Endothelial cell of umbilical vein (primary cell): Measurements from ENCODE around the gene PSMA3. TPM values are rescaled to one million over a fixed set of nuclear protein-coding genes. Genes with fewer than 3 reads are reported as not detected.
A peak's percentile ranks its signal among the peaks of the same experiment; 100 is the strongest.

Source experiments
- BruUV-seq: library from RNA; stranded (reverse); fragments of 400-500 nt; replicated peaks from 2 replicates; lab custom pipeline; 2021; lab: Mats Ljungman, UMichigan
- CTCF ChIA-PET: fragments of 300-600, 350-600 bp; sonication (Branson Sonifier 250); formaldehyde crosslinking; loops from one replicate; lab custom pipeline; 2021; ENCODE audit warnings: antibody characterized with exemption, inconsistent platforms; lab: Charles Lee
- POLR2A ChIA-PET: fragments of 300-600, 350-600 bp; sonication (Branson Sonifier 250); formaldehyde crosslinking; loops from one replicate; lab custom pipeline; 2021; ENCODE audit warnings: antibody characterized with exemption, inconsistent platforms; lab: Charles Lee
- DNase-seq: peaks from one replicate; pipeline ENCODE4 v3.0.0-alpha.2; 2011; ENCODE audit warnings: low read depth, low spot score
- FAIRE-seq: peaks from 2 replicates; lab custom pipeline; 2011; peaks lifted over from hg19 to GRCh38; lab: Jason Lieb, UNC
- H2AFZ ChIP-seq: 2 replicates; pipeline ENCODE4 v1.6.0; 2012; ENCODE audit warnings: low read depth, low read length, control low read depth, inconsistent platforms
- H3K27ac ChIP-seq: 2 replicates; pipeline ENCODE4 v1.5.1; 2011; ENCODE audit warnings: low read depth, mild to moderate bottlenecking, control low read depth, low read length, moderate library complexity; ENCODE audit not compliant: insufficient read depth
- H3K27me3 ChIP-seq, 2 experiments: 2 replicates each; pipeline versions ENCODE4 v1.6.0 to v1.6.1; 2011; ENCODE audit warnings: low read length in 2 of 2, mixed read lengths in 1 of 2; ENCODE audit not compliant: control insufficient read depth in 2 of 2, insufficient read depth in 2 of 2
- H3K36me3 ChIP-seq, 2 experiments: 2 replicates in 1 of 2; 3 replicates in 1 of 2; pipeline ENCODE4 v1.5.1; 2011; ENCODE audit warnings: low read length in 2 of 2, mild to moderate bottlenecking in 1 of 2, moderate library complexity in 1 of 2; ENCODE audit not compliant: control insufficient read depth in 2 of 2, insufficient read depth in 2 of 2; ENCODE audit errors: extremely low read depth in 1 of 2
- H3K4me1 ChIP-seq: 3 replicates; pipeline ENCODE4 v1.5.1; 2011; ENCODE audit warnings: mild to moderate bottlenecking, low read length; ENCODE audit not compliant: control insufficient read depth, insufficient read depth; ENCODE audit errors: extremely low read depth
- H3K4me2 ChIP-seq: 2 replicates; pipeline ENCODE4 v1.6.1; 2011; ENCODE audit warnings: low read length, control low read depth, mixed read lengths; ENCODE audit not compliant: insufficient read depth
- H3K4me3 ChIP-seq, 3 experiments: fragments of 200-600 bp in 1 of 3; sonication (generic), shearing (Covaris generic) in 1 of 3; replicated peaks in 1 of 3; 2 replicates each; pipeline ENCODE4 v1.5.1; 2011 to 2016; ENCODE audit warnings: control low read depth in 3 of 3, low read length in 3 of 3, mild to moderate bottlenecking in 2 of 3, inconsistent platforms in 1 of 3, low read depth in 1 of 3, moderate library complexity in 1 of 3; ENCODE audit not compliant: insufficient read depth in 1 of 3
- H3K79me2 ChIP-seq: 2 replicates; pipeline ENCODE4 v1.6.0; 2012; ENCODE audit warnings: low read length, inconsistent platforms; ENCODE audit not compliant: control insufficient read depth, insufficient read depth
- H3K9ac ChIP-seq: replicated peaks from 2 replicates; pipeline ENCODE3; 2011; ENCODE audit warnings: low read length, control low read depth; ENCODE audit not compliant: insufficient read depth; ENCODE audit errors: extremely low read depth
- H3K9me1 ChIP-seq: replicated peaks from 3 replicates; pipeline ENCODE4 v1.6.0; 2011; ENCODE audit warnings: mild to moderate bottlenecking, low read length; ENCODE audit not compliant: control insufficient read depth, insufficient read depth; ENCODE audit errors: extremely low read depth
- H3K9me3 ChIP-seq: replicated peaks from 2 replicates; pipeline ENCODE4 v1.5.1; 2012; ENCODE audit warnings: low read length, inconsistent platforms; ENCODE audit not compliant: control insufficient read depth, insufficient read depth
- H4K20me1 ChIP-seq: replicated peaks from 2 replicates; pipeline ENCODE3; 2011; ENCODE audit warnings: mild to moderate bottlenecking, low read length; ENCODE audit not compliant: control insufficient read depth, insufficient read depth; ENCODE audit errors: extremely low read depth
- dilution Hi-C: fragments of 300-500 bp; cut with MboI; formaldehyde crosslinking; loops from one replicate; pipeline ENCODE4 v1.15.0; 2019; ENCODE audit warnings: low sequenced_read_pairs; ENCODE audit not compliant: extremely low pct_ligation_motif_present
- intact Hi-C: fragments of 100-400 bp; cut with micrococcal nuclease; formaldehyde crosslinking; loops from one replicate; pipeline ENCODE4 v1.10.0; 2022
- polyA plus RNA-seq, 4 experiments: library from polyadenylated mRNA; depleted of rRNA in 3 of 4; stranded (reverse) in 3 of 4; unstranded in 1 of 4; fragments of >200 nt; gene quantifications; 2 replicates each; pipeline versions ENCODE4 v1.2.1 to v1.2.3, GENCODE V29; 2011 to 2012; ENCODE audit warnings: missing spikeins in 1 of 4
- total RNA-seq: library from RNA; stranded (reverse); gene quantifications from 2 replicates; pipeline ENCODE4 v1.2.3, GENCODE V29; 2021
- TF ChIP-seq, protein P1 (sequence below), 2 donors: IDR thresholded peaks; 1 replicate in 1 of 2; 2 replicates in 1 of 2; pipeline ENCODE4 v1.5.1; 2011; ENCODE audit warnings: low read length in 2 of 2, mild to moderate bottlenecking in 2 of 2, moderate library complexity in 2 of 2, control low read depth in 1 of 2, inconsistent platforms in 1 of 2, low read depth in 1 of 2; ENCODE audit not compliant: insufficient read depth in 1 of 2; ENCODE audit errors: extremely low read depth in 1 of 2
- TF ChIP-seq, protein P2 (sequence below): IDR thresholded peaks from 2 replicates; pipeline ENCODE4 v1.6.1; 2011; ENCODE audit not compliant: insufficient read depth, insufficient read length

Gene PSMA3
- total and polyA plus RNA-seq, 2 donors (not counting 3 experiments of a cell fraction or from before 2014, with no cell fraction given): 240 to 297 TPM

DNA sequence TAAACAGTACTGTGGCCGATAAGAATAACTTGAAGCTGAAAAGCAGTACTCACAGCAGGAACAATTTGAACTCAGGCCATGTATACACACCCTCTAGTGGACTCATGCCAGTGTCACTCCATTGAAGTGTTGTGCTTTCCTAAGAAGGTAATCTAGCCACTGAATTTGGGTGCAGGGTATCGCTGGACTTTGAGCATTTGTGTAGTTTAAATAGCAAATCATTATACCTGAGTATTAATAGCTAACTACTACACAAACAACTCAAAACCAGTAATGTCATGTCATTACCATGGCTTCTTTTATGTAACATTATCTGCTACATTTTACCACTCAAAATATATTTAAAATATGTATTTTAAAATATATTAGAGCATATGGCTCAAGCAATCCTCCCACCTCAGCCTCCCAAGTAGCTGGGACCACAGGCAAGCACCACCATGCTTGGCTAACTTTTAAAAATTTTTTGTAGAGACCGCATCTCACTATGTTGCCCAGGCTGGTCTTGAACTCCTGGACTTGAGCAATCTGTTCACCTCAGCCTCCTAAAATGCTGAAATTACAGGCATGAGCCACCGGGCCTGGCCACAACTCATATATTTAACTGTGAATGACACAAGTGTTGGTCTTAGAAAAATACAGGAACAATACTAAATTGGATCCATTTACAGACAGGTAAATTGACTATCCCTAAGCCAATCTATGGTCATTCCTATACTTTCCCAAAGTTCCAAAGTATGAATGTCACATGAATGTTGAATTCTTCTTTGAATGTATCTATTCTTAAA is 28.1 kb downstream of the PSMA3 start:
- CTCF ChIA-PET: interaction anchor here (0.9 to 1.1 kb wide), 2 partner anchors 9 to 12 kb away, joined by 3 to 4 read pairs; no protein-coding TSS in a partner anchor
- peaks cover 3% of the 10 kb centered on the region for H4K20me1 ChIP-seq

More for the DNA sequence above, 28.1 kb downstream of the PSMA3 start:
- no peak overlapping the region for H3K4me2 ChIP-seq
- H3K9ac ChIP-seq: no peak overlapping the region
- FAIRE-seq (no peak), DNase-seq (peak; percentile 29)
- POLR2A ChIA-PET: no interaction called here
- no peak overlapping the region for H3K27ac ChIP-seq
- TF ChIP-seq, protein P1, sequence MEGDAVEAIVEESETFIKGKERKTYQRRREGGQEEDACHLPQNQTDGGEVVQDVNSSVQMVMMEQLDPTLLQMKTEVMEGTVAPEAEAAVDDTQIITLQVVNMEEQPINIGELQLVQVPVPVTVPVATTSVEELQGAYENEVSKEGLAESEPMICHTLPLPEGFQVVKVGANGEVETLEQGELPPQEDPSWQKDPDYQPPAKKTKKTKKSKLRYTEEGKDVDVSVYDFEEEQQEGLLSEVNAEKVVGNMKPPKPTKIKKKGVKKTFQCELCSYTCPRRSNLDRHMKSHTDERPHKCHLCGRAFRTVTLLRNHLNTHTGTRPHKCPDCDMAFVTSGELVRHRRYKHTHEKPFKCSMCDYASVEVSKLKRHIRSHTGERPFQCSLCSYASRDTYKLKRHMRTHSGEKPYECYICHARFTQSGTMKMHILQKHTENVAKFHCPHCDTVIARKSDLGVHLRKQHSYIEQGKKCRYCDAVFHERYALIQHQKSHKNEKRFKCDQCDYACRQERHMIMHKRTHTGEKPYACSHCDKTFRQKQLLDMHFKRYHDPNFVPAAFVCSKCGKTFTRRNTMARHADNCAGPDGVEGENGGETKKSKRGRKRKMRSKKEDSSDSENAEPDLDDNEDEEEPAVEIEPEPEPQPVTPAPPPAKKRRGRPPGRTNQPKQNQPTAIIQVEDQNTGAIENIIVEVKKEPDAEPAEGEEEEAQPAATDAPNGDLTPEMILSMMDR (IDR thresholded peaks at IDR 0.05; ENCODE audit: extremely low read depth in 1 of 2, insufficient read depth in 1 of 2, low read depth in 1 of 2, low read length in 2 of 2): peak; percentile 7 to 10
- TF ChIP-seq, protein P2, sequence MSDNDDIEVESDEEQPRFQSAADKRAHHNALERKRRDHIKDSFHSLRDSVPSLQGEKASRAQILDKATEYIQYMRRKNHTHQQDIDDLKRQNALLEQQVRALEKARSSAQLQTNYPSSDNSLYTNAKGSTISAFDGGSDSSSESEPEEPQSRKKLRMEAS: no peak
- peaks cover 44% of the 10 kb centered on the region for H3K79me2 ChIP-seq
- H3K27me3 ChIP-seq: no peaks in the 10 kb centered on the region
- intact Hi-C loops (no loop called here), dilution Hi-C loops (no loop called here)
- no peak overlapping the region for H3K4me3 ChIP-seq
- peaks cover 6% of the 10 kb centered on the region for H3K4me1 ChIP-seq
- H2AFZ ChIP-seq: no peak overlapping the region
- no TSS peak for BruUV-seq
- no peaks in the 10 kb centered on the region for H3K9me3 ChIP-seq
- peaks cover 12 to 22% of the 10 kb centered on the region in 2 experiments for H3K36me3 ChIP-seq
- H3K9me1 ChIP-seq: no peaks in the 10 kb centered on the region
